NOMO-1 (cell line): ENCODE results near the gene CHN2.

ENCODE experiments used
- DNase-seq, 2 experiments: peaks; one replicate each; lab custom pipeline; 2025; ENCODE audit not compliant: unreplicated experiment in 2 of 2; lab: John Stamatoyannopoulos, UW

CHN2 gene

GRCh38 chr7:29453021-29453420, 258.4 kb downstream of the CHN2 start:
- DNase-seq: no peak

- no peak for DNase-seq
Measured at GRCh38 chr7:29454464-29454863, 259.9 kb downstream of the CHN2 start.

DNA sequence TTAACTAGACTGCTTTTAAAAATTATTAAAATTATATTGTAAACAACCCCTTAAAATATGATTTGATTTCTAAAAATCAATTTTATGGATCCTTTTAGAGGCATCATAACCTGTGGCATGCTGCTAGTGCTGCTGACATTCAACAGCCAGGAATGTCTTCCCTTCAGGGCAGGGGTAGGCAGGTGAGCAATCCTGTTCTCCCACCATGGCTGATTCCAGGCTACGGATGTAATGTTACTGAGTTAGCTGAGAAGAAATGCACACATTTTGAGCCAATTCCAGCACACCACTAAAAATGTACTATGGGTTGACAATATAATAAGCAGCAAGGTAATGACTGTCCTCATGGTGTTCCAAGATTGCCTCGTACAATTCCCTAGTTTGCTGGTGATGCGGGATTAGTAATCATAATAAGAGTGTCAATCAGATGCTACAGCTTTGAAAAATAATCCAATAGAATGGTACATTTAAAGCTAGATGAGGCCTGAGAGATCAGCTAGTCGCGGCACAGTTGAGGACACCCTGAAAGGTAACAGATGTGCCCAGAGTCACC, 260.4 kb downstream of the CHN2 start:
- DNase-seq: no peak

DNA sequence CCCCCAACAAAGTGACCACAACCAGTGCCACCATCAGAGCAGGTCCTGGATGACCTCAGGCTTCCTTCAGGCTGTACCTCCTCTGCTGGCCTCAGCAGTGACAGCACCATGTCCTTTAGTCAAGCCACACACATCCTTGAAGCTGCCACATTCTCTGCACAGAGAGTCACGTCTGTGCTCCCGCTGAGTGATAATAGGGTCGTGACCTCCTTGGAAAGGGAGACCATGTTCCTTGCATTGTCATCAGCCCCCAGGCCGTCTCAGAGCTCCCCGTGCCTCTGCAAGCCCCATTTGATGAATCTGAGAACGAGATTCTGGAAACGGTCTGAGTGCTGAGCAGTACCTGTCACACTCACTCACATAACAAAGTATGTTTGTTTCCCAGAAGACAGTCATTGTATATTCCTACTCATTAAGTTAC, 262.6 kb downstream of the CHN2 start:
- DNase-seq: no peak

GRCh38 chr7:29457565-29458011, 263.0 kb downstream of the CHN2 start:
- DNase-seq: no peak

- DNase-seq: no peak
Measured at GRCh38 chr7:29458933-29459332, 264.4 kb downstream of the CHN2 start.

DNA sequence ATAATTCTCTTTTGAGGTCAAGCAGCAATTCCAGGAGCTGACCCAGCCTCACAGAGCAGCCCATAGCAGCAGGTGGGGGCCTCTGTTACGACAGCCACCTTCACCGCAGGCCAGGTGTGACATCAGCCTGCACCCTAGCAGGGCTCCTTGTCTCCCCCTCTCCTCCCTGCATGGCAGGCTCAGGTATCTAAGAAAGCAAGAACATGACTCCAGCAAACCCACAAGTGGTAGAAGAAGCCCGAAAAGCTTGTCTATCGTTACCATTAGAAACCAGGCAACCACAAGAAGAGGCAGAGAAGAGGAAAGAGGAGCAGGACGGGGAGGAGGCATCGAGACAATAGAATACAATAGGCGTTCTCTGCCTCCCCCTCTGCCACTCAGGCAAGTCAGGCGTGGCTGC, 265.0 kb downstream of the CHN2 start:
- DNase-seq: no peak

- DNase-seq: no peak
Measured at GRCh38 chr7:29461996-29462395, 267.4 kb downstream of the CHN2 start.

GRCh38 chr7:29463504-29464158, 269.1 kb downstream of the CHN2 start:
- no peak for DNase-seq

DNA sequence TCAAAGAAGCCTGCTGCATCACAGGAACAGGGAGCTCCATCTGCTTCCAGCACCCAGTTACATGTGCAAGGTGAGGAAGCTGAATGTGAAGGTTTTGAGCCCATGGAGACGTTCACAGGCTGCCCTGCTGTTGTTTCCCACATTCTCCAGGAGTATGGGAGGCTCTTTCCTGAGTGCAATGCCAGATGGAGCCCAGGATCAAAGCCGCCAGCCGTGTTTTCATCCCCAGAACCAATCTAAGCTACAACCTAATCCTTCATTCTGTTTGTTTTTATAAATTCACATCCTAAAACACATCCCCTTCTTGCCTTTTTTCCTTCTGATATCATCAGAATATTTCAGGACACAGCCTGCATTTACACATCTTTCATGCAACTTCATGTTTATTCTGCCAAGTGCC, 270.2 kb downstream of the CHN2 start:
- no peak for DNase-seq

DNA sequence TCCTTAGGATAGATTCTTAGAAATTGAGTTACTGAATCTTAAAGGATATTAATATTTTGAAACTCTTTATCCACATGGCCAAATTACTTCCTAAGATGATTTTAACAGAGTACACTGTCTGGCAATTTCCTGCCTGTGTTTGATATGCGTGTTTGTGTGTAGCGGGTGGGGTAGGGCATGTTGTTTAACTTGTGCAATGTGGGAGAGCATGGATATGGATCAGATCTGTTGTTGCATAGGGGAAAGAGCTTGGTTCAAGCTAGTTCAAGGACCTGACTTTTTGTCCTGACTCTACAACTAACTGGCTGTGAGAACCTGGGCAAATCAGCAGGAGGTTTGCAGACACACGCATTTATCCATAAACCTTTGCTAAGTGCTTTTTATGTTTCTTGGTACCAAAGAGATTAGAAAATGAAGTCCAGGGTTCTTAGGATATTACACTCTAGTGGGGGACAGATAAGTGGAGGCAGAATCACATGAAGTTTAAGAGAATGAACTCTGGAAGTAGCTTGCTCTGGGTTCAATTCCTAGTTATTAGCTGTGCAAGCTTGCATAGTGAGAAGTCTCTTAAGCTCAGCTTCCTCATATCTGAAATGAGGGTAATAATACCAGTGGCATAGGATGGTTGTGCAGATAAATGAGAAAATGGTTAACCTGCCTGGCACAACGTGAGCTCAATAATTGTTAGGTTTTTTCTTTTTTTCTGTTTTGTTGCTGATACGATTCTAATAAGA, 272.8 kb downstream of the CHN2 start:
- no peak for DNase-seq

DNA sequence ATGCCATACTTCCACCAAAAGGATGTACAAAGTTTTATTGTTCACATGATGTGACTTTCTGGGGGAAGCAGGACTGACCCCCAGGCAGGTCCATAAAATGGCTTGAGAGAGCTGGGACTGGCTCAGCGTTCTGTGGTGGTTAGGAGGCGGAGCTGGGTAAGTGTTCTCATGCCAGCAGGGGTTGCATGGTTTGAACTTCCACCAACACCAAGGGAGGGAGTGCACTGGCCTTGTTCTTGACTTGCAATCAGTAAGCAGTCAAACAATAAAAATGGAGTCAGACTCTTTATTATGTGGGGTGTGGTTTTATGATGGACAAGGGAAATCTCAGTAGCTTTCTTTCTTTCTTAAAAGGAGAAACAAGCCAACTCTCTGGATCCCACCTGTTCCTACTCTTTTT, 273.6 kb downstream of the CHN2 start:
- DNase-seq: no peak

GRCh38 chr7:29469281-29469680, 274.7 kb downstream of the CHN2 start:
- DNase-seq: no peak

DNA sequence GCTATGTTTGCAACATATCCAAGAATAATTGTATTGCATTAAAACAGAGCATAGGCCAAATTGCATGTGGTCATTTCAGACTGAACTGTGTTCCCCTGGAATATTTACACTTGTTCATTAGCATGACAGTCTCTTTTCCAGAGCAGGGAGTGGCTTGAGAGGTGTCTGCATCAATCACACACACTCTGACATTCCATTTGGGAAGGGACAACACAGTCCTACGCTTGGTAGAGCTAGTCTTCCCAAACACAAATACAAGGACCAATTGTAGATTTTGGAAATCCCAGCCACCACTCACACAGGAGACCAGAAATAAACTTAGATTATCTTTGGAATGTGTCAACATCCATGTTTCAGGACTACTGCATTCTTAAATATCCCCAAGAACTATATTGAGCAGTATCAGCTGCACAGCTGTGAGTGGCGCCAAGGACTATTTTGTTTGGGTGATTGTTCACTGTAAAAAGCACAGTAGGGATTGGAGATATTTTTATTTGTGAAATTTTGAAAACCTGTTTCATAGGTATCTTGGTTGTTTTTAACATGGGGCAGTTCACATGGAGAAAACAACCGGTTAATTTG, 275.5 kb downstream of the CHN2 start:
- DNase-seq: no peak

DNA sequence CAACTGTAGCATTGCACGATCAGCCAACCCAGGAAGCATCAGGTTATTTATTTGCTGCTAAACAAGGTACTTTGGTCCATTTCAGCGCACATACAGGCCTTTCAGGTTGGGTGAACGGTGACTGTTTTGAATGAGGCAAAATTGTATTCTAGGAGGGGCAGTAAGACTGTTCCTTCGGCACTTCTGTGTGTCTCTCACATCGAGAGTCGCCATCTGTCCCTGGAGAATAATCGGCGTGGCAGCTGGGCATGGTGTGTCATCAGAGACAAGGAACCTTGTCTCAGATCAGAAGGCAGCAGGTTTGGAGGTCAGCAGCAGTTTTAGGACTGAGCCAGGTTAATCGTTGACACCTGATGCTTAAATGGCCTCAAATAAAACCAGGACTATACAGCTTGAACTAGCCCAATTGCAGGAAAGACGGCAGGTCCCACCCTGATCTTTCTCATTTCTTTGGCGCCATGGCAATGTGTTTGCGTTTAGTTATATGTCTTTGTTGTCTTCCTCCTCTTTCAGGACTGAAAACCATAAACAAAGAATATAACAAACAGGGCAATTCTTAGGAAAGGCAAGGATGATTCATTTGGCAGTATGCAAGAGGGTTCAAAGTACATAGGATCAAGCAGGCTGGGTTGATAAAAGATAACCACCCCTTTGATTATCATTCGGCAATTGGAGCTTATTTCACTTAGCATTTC, 277.0 kb downstream of the CHN2 start:
- no peak for DNase-seq

DNA sequence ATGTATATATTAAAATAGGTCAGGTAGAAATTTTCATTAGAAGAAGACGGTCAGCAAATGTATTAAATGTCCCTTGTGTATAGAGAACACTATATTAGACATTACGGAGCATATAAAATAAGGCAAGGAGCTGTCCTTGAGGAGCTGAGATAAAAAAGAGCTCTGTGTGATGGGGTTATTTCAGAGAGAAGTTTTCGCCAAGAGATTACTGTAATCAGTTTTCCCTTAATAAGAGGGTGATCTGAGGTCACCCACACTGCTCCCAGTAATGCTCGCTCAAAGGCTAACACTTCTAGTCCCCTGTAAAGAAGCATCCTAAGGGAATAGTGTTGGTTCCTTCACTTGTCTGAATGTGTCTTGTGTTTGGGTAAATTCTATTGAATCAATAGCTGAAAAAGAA, 282.3 kb downstream of the CHN2 start:
- DNase-seq: no peak

GRCh38 chr7:29478226-29478625, 283.7 kb downstream of the CHN2 start:
- DNase-seq: no peak

GRCh38 chr7:29478687-29479240, 284.2 kb downstream of the CHN2 start:
- DNase-seq: no peak

GRCh38 chr7:29479301-29480200, 285.0 kb downstream of the CHN2 start:
- no peak for DNase-seq

DNA sequence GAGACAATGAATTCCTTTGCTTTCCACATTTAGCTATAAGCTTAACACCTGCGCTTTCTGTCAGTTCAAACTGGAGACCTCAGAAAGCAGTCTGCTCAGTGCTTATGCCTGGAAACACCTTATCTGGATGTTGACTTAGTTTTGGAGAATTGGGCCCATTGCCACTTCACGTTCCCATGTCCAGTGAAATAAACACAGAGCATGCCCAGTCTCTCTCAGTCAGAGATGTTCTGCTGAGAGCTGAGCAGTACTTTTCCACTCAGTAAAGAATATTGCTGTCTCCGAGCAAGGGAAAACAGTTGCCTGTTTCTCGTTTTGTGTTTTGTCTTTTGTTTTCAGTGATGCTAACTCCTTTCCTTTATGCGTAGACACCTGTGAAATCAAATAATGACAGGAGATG, 285.9 kb downstream of the CHN2 start:
- no peak for DNase-seq
